ENCODE data around the gene COBLL1.

- TF ChIP-seq CTCF (IDR thresholded peaks at IDR 0.05; ENCODE audit: borderline replicate concordance, extremely low read depth, low read length, poor library complexity, severe bottlenecking) (no peak), EZH2 (IDR thresholded peaks at IDR 0.05; ENCODE audit: borderline replicate concordance, low read depth, low read length, severe bottlenecking) (no peak)
Observed at GRCh38 chr2:164651361-164651760, 190.3 kb downstream of the COBLL1 start.

Measured in DND-41 (cell line).